Osteoblast (primary cell): ENCODE data around the gene PEDS1. TPM values are rescaled to one million over a fixed set of nuclear protein-coding genes. Genes with fewer than 3 reads are reported as not detected.

Experiments used
- DNase-seq: peaks from one replicate; pipeline ENCODE4 v3.0.0; 2011; ENCODE audit warnings: low spot score, mixed read lengths; ENCODE audit not compliant: insufficient read length; ENCODE audit errors: missing footprints
- H2AFZ ChIP-seq: 2 replicates; pipeline ENCODE4 v1.6.0; 2011; ENCODE audit warnings: mild to moderate bottlenecking, low read length
- H3K27ac ChIP-seq: 2 replicates; pipeline ENCODE4 v1.5.1; 2011; ENCODE audit warnings: mild to moderate bottlenecking, low read depth, low read length, moderate library complexity
- H3K27me3 ChIP-seq: 2 replicates; pipeline ENCODE4 v1.6.0; 2012; ENCODE audit warnings: mild to moderate bottlenecking, control low read depth, inconsistent platforms, low read length, moderate library complexity; ENCODE audit not compliant: insufficient read depth
- H3K36me3 ChIP-seq: 2 replicates; pipeline ENCODE4 v1.5.1; 2011; ENCODE audit warnings: mild to moderate bottlenecking, low read length, control low read depth, moderate library complexity; ENCODE audit not compliant: insufficient read depth
- H3K4me1 ChIP-seq: 2 replicates; pipeline ENCODE4 v1.5.1; 2011; ENCODE audit warnings: mild to moderate bottlenecking, low read length, control low read depth, moderate library complexity; ENCODE audit not compliant: insufficient read depth
- H3K4me2 ChIP-seq: 2 replicates; pipeline ENCODE4 v1.6.0; 2011; ENCODE audit warnings: mild to moderate bottlenecking, low read length; ENCODE audit not compliant: insufficient read depth
- H3K4me3 ChIP-seq: fragments of 200-600 bp; sonication (generic); 3 replicates; pipeline ENCODE4 v1.5.1; 2012; ENCODE audit warnings: mild to moderate bottlenecking, low read length, inconsistent platforms; ENCODE audit not compliant: insufficient read depth
- H3K79me2 ChIP-seq: 2 replicates; pipeline ENCODE4 v1.6.0; 2012; ENCODE audit warnings: mild to moderate bottlenecking, low read length, control low read depth, inconsistent platforms; ENCODE audit not compliant: insufficient read depth
- H3K9me3 ChIP-seq: 2 replicates; pipeline ENCODE4 v1.5.1; 2011; ENCODE audit warnings: low read depth, low read length, control low read depth
- H4K20me1 ChIP-seq: 2 replicates; pipeline ENCODE4 v1.6.0; 2012; ENCODE audit warnings: mild to moderate bottlenecking, low read length, control low read depth; ENCODE audit not compliant: insufficient read depth
- total RNA-seq: library from RNA; depleted of rRNA; stranded (reverse); fragments of >200 nt; gene quantifications from 2 replicates; pipeline ENCODE4 v1.2.3, GENCODE V29; 2012
- TF ChIP-seq, protein P1 (sequence below): IDR thresholded peaks from 2 replicates; pipeline ENCODE4 v1.5.1; 2011; ENCODE audit warnings: mild to moderate bottlenecking, low read depth, low read length, moderate library complexity; ENCODE audit errors: extremely low read depth

The PEDS1 gene
- total RNA-seq, 1 donor, result 37.6 TPM

DNA sequence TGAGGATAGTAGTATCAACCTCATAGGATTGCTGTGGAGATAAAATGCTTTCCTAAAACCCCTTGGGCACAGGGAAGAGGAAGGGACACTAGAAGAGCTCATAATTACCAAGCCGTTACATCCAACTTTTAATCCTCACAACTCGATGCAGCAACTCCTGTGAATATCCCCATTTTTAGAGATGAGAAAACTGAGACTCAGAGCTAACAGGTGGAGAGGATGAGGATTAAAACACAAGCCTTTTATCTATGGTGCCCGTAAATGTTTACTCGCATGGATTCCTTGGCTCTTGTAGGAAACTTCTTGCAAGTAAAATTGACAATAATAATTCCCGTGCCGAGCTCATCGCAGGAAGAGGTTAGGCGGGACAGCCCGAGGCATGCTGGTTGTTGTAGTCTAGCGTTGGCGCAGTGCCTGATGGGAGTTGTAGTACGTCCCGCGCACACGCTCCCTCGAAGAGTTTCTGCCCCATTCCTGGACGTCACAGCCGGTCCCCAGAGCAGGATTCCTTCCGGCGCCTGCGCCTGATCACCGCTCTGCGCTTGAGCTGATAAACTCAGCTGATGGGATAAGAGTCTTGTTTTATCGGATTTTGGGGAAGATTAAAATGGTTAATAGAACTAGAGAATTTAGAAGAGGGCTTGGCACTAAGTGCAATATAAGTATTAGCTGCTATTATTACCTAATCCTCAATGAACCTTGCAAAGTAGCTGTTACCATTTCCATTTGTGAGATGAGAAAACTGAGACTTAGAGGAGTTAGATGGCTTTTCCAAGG lies 37.7 kb downstream of the PEDS1 start:
- H3K36me3 ChIP-seq, result no peaks in the 10 kb centered on the region
- peak overlapping the region; percentile 70 for H3K27ac ChIP-seq
- TF ChIP-seq, protein P1, sequence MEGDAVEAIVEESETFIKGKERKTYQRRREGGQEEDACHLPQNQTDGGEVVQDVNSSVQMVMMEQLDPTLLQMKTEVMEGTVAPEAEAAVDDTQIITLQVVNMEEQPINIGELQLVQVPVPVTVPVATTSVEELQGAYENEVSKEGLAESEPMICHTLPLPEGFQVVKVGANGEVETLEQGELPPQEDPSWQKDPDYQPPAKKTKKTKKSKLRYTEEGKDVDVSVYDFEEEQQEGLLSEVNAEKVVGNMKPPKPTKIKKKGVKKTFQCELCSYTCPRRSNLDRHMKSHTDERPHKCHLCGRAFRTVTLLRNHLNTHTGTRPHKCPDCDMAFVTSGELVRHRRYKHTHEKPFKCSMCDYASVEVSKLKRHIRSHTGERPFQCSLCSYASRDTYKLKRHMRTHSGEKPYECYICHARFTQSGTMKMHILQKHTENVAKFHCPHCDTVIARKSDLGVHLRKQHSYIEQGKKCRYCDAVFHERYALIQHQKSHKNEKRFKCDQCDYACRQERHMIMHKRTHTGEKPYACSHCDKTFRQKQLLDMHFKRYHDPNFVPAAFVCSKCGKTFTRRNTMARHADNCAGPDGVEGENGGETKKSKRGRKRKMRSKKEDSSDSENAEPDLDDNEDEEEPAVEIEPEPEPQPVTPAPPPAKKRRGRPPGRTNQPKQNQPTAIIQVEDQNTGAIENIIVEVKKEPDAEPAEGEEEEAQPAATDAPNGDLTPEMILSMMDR, result no peak
- H2AFZ ChIP-seq, result peak overlapping the region; percentile 89
- no peaks in the 10 kb centered on the region for H3K9me3 ChIP-seq
- H3K27me3 ChIP-seq, result no peaks in the 10 kb centered on the region
- H3K79me2 ChIP-seq, result peaks cover 36% of the 10 kb centered on the region
- H3K4me2 ChIP-seq, result peak overlapping the region; percentile 94
- peaks cover 33% of the 10 kb centered on the region for H3K4me1 ChIP-seq
- H4K20me1 ChIP-seq, result peaks cover 17% of the 10 kb centered on the region
- H3K4me3 ChIP-seq, result peak overlapping the region; percentile 72
- DNase-seq, result peak; percentile 97

DNA sequence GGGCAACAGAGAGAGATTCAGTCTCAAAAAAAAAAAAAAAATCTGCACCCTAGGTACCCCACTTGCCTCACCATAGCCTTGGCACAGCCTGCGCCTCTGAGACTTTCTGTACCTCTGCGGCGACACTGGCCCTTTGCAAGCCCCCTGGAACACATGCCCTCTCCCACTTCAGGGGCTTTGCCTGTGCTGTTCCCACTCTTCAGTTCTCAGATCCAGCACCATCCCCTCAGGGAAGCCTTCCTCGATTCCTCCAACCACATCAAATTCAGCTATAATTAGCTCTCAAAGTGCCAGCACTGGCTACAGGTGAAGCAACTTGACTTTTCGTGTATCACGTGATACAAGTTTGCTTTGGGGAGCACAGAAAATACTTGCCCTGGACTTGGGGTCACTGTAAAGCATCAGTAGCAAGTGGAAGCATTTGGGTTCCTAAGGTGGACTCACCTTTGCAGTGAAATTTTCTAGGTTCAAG lies 38.4 kb downstream of the PEDS1 start:
- peak overlapping the region; percentile 70 for H3K27ac ChIP-seq
- H3K4me3 ChIP-seq, result peak overlapping the region; percentile 72
- H3K27me3 ChIP-seq, result no peaks in the 10 kb centered on the region
- TF ChIP-seq, protein P1, result no peak
- H4K20me1 ChIP-seq, result peaks cover 25% of the 10 kb centered on the region
- H3K4me1 ChIP-seq, result peaks cover 40% of the 10 kb centered on the region
- H3K9me3 ChIP-seq, result no peaks in the 10 kb centered on the region
- peak overlapping the region; percentile 94 for H3K4me2 ChIP-seq
- peak overlapping the region; percentile 89 for H2AFZ ChIP-seq
- peaks cover 43% of the 10 kb centered on the region for H3K79me2 ChIP-seq
- H3K36me3 ChIP-seq, result no peaks in the 10 kb centered on the region
- DNase-seq, result no peak

DNA sequence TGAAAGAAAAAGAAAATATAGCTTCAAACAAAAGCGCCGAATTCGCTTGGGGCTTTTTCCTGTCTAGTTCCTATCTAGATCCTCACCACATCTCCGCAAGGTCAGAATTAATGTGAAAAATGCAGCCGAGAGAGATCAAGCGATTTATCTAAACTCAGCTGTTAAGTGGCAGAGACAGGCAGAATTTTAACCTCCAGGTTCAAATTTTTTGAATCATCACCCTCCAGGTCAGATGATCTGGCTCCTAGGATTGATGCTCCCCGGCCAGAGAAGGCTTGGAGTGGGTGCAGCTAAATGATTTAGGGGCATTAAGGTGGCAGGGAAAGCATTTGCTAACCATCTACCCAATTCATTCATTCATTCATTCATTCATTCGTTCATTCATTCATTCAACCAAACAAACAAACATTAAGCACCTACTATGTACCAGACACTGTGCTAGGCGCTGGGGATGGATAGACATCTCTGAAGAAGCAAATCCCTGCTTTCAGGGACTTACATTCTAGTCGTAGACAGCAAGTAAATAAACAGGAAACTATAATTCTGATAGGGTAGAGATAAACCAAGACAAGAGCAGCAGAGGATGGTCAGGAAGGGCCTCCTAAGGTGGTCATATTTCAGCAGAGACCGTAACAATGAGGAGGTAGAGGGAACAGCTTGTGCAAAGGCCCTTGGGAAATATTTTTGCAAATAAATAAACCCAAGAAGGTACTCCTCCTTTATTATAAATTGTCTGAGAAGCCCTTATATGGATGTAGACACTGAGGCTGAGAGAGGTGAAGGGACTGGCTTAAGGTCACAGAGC lies 39.9 kb downstream of the PEDS1 start:
- no peaks in the 10 kb centered on the region for H3K27me3 ChIP-seq
- H3K36me3 ChIP-seq, result peaks cover 2% of the 10 kb centered on the region
- TF ChIP-seq, protein P1, result no peak
- H3K4me3 ChIP-seq, result peak overlapping the region; percentile 90
- no peak for DNase-seq
- H3K27ac ChIP-seq, result peak overlapping the region; percentile 90
- H4K20me1 ChIP-seq, result peaks cover 37% of the 10 kb centered on the region
- no peaks in the 10 kb centered on the region for H3K9me3 ChIP-seq
- H3K4me1 ChIP-seq, result peaks cover 52% of the 10 kb centered on the region
- H2AFZ ChIP-seq, result peak overlapping the region; percentile 89
- peaks cover 57% of the 10 kb centered on the region for H3K79me2 ChIP-seq
- peak overlapping the region; percentile 98 for H3K4me2 ChIP-seq
